Natural killer cell treated with Interleukin-12 subunit alpha and Interleukin-12 subunit beta and Interleukin-15 and Interleukin-18, amount 100 ng/mL, for 72 hours (primary cell): ENCODE data around the gene SLFN12L. TPM values are rescaled to one million over a fixed set of nuclear protein-coding genes. Genes with fewer than 3 reads are reported as not detected.
"Not testable (repeated sequence)": the region's sequence is repeated elsewhere in the genome, so short reads cannot be mapped to it uniquely, and the experiment has no call there.

Experiments used
- ATAC-seq, 2 donors: fragments of 150-1000 bp; cut with Tn5 transposase in 1 of 2; sonication (Bioruptor Pico), chemical (Tn5 transposase) in 1 of 2; 2 replicates each; pipeline ENCODE4 v1.10.0; 2021
- DNase-seq: peaks from one replicate; pipeline ENCODE4 v3.0.0; 2022; ENCODE audit warnings: low spot score
- H3K27ac Mint-ChIP-seq, 2 donors: 1 replicate in 1 of 2; 2 replicates in 1 of 2; pipeline ENCODE4 v1.8.0; 2022; ENCODE audit warnings: mixed read lengths in 2 of 2, mild to moderate bottlenecking in 1 of 2, moderate library complexity in 1 of 2
- H3K27me3 Mint-ChIP-seq, 2 donors: 1 replicate in 1 of 2; 2 replicates in 1 of 2; pipeline ENCODE4 v1.8.0; 2022; ENCODE audit warnings: mixed read lengths in 2 of 2
- H3K36me3 Mint-ChIP-seq: one replicate; pipeline ENCODE4 v1.8.0; 2022; ENCODE audit warnings: mixed read lengths
- H3K4me1 Mint-ChIP-seq, 2 donors: 1 replicate in 1 of 2; 2 replicates in 1 of 2; pipeline ENCODE4 v1.8.0; 2022; ENCODE audit warnings: low read depth in 2 of 2, mixed read lengths in 2 of 2, mild to moderate bottlenecking in 1 of 2
- H3K4me3 Mint-ChIP-seq: one replicate; pipeline ENCODE4 v1.8.0; 2022; ENCODE audit warnings: mixed read lengths
- H3K9me3 Mint-ChIP-seq: 2 replicates; pipeline ENCODE4 v1.8.0; 2022; ENCODE audit warnings: mixed read lengths
- total RNA-seq, 2 donors: library from RNA; stranded (reverse); gene quantifications; one replicate each; pipeline ENCODE4 v1.2.3, GENCODE V29; 2022

Gene SLFN12L
- total RNA-seq, 2 donors from 2014 or later, result 40.2 to 83.7 TPM

- peak overlapping the region; percentile 55 for H3K4me3 Mint-ChIP-seq
These were observed 69.7 kb downstream of the SLFN12L start for GRCh38 chr17:35467824-35468223.

GRCh38 chr17:35460354-35460851 is 77.1 kb downstream of the SLFN12L start:
- peak; percentile 84 for DNase-seq
- Mint-ChIP-seq H3K9me3 (peaks cover 3% of the 10 kb centered on the region), H3K27me3 (no peaks in the 10 kb centered on the region), H3K4me1 (peaks cover 25 to 26% of the 10 kb centered on the region in 2 donors), H3K27ac (peak overlapping the region; percentile 74 to 94), H3K36me3 (peaks cover 7% of the 10 kb centered on the region), H3K4me3 (peak overlapping the region; percentile 79)
- ATAC-seq, result peak; percentile 95 to 97

More at GRCh38 chr17:35467824-35468223, 69.7 kb downstream of the SLFN12L start:
- no peaks in the 10 kb centered on the region for H3K27me3 Mint-ChIP-seq
- H3K36me3 Mint-ChIP-seq, result peaks cover 11% of the 10 kb centered on the region
- peak overlapping the region; percentile 47 to 74 for H3K27ac Mint-ChIP-seq
- H3K9me3 Mint-ChIP-seq, result peaks cover 6% of the 10 kb centered on the region
- H3K4me1 Mint-ChIP-seq, result peaks cover 48 to 52% of the 10 kb centered on the region in 2 donors
- no peak for DNase-seq
- peak; percentile 68 to 77 for ATAC-seq

- not testable (repeated sequence) for ATAC-seq, H3K4me3 Mint-ChIP-seq, H3K27ac Mint-ChIP-seq, DNase-seq, H3K9me3 Mint-ChIP-seq, H3K27me3 Mint-ChIP-seq
- Mint-ChIP-seq H3K4me1 (peaks cover 14 to 29% of the 10 kb centered on the region in 2 donors), H3K36me3 (peaks cover 11% of the 10 kb centered on the region)
These were observed 83.4 kb downstream of the SLFN12L start for GRCh38 chr17:35454035-35454434.

- Mint-ChIP-seq H3K27me3 (no peaks in the 10 kb centered on the region), H3K9me3 (peaks cover 5% of the 10 kb centered on the region), H3K27ac (peak overlapping the region in 1 of 2 donors; percentile 16), H3K4me1 (peaks cover 14 to 29% of the 10 kb centered on the region in 2 donors), H3K4me3 (no peak overlapping the region), H3K36me3 (peaks cover 5% of the 10 kb centered on the region)
- ATAC-seq (no peak), DNase-seq (no peak)
These were observed 84.3 kb downstream of the SLFN12L start for GRCh38 chr17:35453171-35453570.

- no peaks in the 10 kb centered on the region for H3K9me3 Mint-ChIP-seq
- H3K27ac Mint-ChIP-seq, result peak overlapping the region; percentile 96 to 100
- peak; percentile 80 to 84 for ATAC-seq
- peaks cover 38 to 46% of the 10 kb centered on the region in 2 donors for H3K4me1 Mint-ChIP-seq
- peak overlapping the region; percentile 88 for H3K4me3 Mint-ChIP-seq
- DNase-seq, result peak; percentile 95
- no peaks in the 10 kb centered on the region for H3K27me3 Mint-ChIP-seq
- H3K36me3 Mint-ChIP-seq, result peaks cover 17% of the 10 kb centered on the region
These were observed 88.0 kb downstream of the SLFN12L start for GRCh38 chr17:35449371-35449931.

- peaks cover 22% of the 10 kb centered on the region for H3K36me3 Mint-ChIP-seq
- H3K27ac Mint-ChIP-seq, result peak overlapping the region; percentile 96 to 100
- no peaks in the 10 kb centered on the region for H3K9me3 Mint-ChIP-seq
- DNase-seq (no peak), ATAC-seq (peak; percentile 1 to 2)
- no peaks in the 10 kb centered on the region for H3K27me3 Mint-ChIP-seq
- peak overlapping the region; percentile 88 for H3K4me3 Mint-ChIP-seq
- H3K4me1 Mint-ChIP-seq, result peaks cover 42 to 52% of the 10 kb centered on the region in 2 donors
These were observed 88.6 kb downstream of the SLFN12L start for GRCh38 chr17:35448899-35449227.

GRCh38 chr17:35448214-35448898 is 89.1 kb downstream of the SLFN12L start, which contains the start of gene SLFN13:
Gene SLFN13 (minus strand): TSS chr17:35448766. CDS start chr17:35445680, 3,086 bp downstream.
- H3K9me3 Mint-ChIP-seq, result no peaks in the 10 kb centered on the region

GRCh38 chr17:35447499-35447898 is 90.0 kb downstream of the SLFN12L start:
- peak overlapping the region; percentile 88 for H3K4me3 Mint-ChIP-seq
- DNase-seq (no peak), ATAC-seq (no peak)
- no peaks in the 10 kb centered on the region for H3K27me3 Mint-ChIP-seq
- peaks cover 28% of the 10 kb centered on the region for H3K36me3 Mint-ChIP-seq
- peaks cover 42 to 58% of the 10 kb centered on the region in 2 donors for H3K4me1 Mint-ChIP-seq
- peak overlapping the region; percentile 96 to 100 for H3K27ac Mint-ChIP-seq
- H3K9me3 Mint-ChIP-seq, result no peaks in the 10 kb centered on the region

More at GRCh38 chr17:35448214-35448898, 89.1 kb downstream of the SLFN12L start, which contains the start of gene SLFN13:
- DNase-seq (peak; percentile 98), ATAC-seq (peak; percentile 89 to 90)
- Mint-ChIP-seq H3K27me3 (no peaks in the 10 kb centered on the region), H3K27ac (peak within 1 kb of the TSS; percentile 96 to 100), H3K36me3 (peaks cover 27% of the 10 kb centered on the region), H3K4me3 (peak within 1 kb of the TSS; percentile 88), H3K4me1 (peaks cover 42 to 57% of the 10 kb centered on the region in 2 donors)

- H3K4me1 Mint-ChIP-seq, result peaks cover 36 to 49% of the 10 kb centered on the region in 2 donors
- no peaks in the 10 kb centered on the region for H3K9me3 Mint-ChIP-seq
- peaks cover 12% of the 10 kb centered on the region for H3K36me3 Mint-ChIP-seq
- DNase-seq, result no peak
- no peak for ATAC-seq
- H3K27me3 Mint-ChIP-seq, result no peaks in the 10 kb centered on the region
- H3K4me3 Mint-ChIP-seq, result no peak overlapping the region
- no peak overlapping the region for H3K27ac Mint-ChIP-seq
These were observed 99.0 kb downstream of the SLFN12L start for GRCh38 chr17:35438433-35438832.

- Mint-ChIP-seq H3K4me3 (peak overlapping the region; percentile 94), H3K36me3 (peaks cover 12% of the 10 kb centered on the region), H3K4me1 (peaks cover 53 to 56% of the 10 kb centered on the region in 2 donors), H3K9me3 (no peaks in the 10 kb centered on the region), H3K27me3 (no peaks in the 10 kb centered on the region), H3K27ac (peak overlapping the region; percentile 75 to 92)
- DNase-seq, result peak; percentile 86
- peak; percentile 90 to 92 for ATAC-seq
These were observed 104.2 kb downstream of the SLFN12L start for GRCh38 chr17:35433075-35433894.

- ATAC-seq (peak; percentile 80 to 81), DNase-seq (peak; percentile 73)
- Mint-ChIP-seq H3K4me3 (peak within 1 kb of the TSS; percentile 94), H3K4me1 (peaks cover 61 to 63% of the 10 kb centered on the region in 2 donors), H3K27me3 (no peaks in the 10 kb centered on the region), H3K36me3 (peaks cover 12% of the 10 kb centered on the region), H3K27ac (peak within 1 kb of the TSS; percentile 75 to 92), H3K9me3 (no peaks in the 10 kb centered on the region)
These were observed 105.1 kb downstream of the SLFN12L start, which contains the start of gene SLFN12 for GRCh38 chr17:35432176-35433074. Gene SLFN12 (minus strand): TSS chr17:35432500. CDS start chr17:35423028, 9,472 bp downstream.

GRCh38 chr17:35429702-35430101 is 107.8 kb downstream of the SLFN12L start:
- peak overlapping the region; percentile 75 to 92 for H3K27ac Mint-ChIP-seq
- no peaks in the 10 kb centered on the region for H3K27me3 Mint-ChIP-seq
- no peak for ATAC-seq
- no peak for DNase-seq
- H3K9me3 Mint-ChIP-seq, result no peaks in the 10 kb centered on the region
- peaks cover 26% of the 10 kb centered on the region for H3K36me3 Mint-ChIP-seq
- peaks cover 84 to 85% of the 10 kb centered on the region in 2 donors for H3K4me1 Mint-ChIP-seq
- H3K4me3 Mint-ChIP-seq, result peak overlapping the region; percentile 94
